Psoas muscle (tissue), 8 donors: ENCODE results near the gene LAMP5. TPM values are rescaled to one million over a fixed set of nuclear protein-coding genes. Genes with fewer than 3 reads are reported as not detected.

Source experiments
- ATAC-seq, 4 donors: fragments of 200-7000 bp; cut with Tn5 transposase; one replicate each; pipeline ENCODE4 v1.9.1; 2020; ENCODE audit warnings: moderate library complexity in 3 of 4, mild to moderate bottlenecking in 2 of 4
- DNase-seq, 2 donors: peaks; one replicate each; pipeline ENCODE4 v3.0.0-alpha.2; 2020
- H3K27ac ChIP-seq: fragments of 200-600 bp; one replicate; pipeline ENCODE4 v1.8.0; 2022
- H3K27me3 ChIP-seq, 3 donors: fragments of 200-600 bp in 1 of 3; one replicate each; pipeline versions ENCODE4 v1.6.1 to v1.8.0; 2013 to 2022; ENCODE audit warnings: low read length in 2 of 3, mild to moderate bottlenecking in 2 of 3, moderate library complexity in 1 of 3; ENCODE audit not compliant: insufficient read depth in 3 of 3
- H3K36me3 ChIP-seq, 2 donors: fragments of 200-600 bp in 1 of 2; one replicate each; pipeline versions ENCODE4 v1.6.1 to v1.8.0; 2013 to 2022; ENCODE audit warnings: low read depth in 1 of 2, mild to moderate bottlenecking in 1 of 2, moderate library complexity in 1 of 2; ENCODE audit not compliant: insufficient read depth in 1 of 2
- H3K4me1 ChIP-seq: fragments of 200-600 bp; one replicate; pipeline ENCODE4 v1.8.0; 2022
- H3K4me3 ChIP-seq: fragments of 200-600 bp; one replicate; pipeline ENCODE4 v1.8.0; 2022; ENCODE audit warnings: mild to moderate bottlenecking
- H3K9me3 ChIP-seq: fragments of 200-600 bp; one replicate; pipeline ENCODE4 v1.8.0; 2022
- WGBS, 3 donors: extraction: QIAGEN DNeasy Blood & Tissue Kit; methylation state at CpG; one replicate each; pipeline versions ENCODE4 v1.1.6 to v1.1.7; 2013; 5-methylcytosine and 5-hydroxymethylcytosine counted together
- intact Hi-C, 2 donors: fragments of 100-400 bp; cut with DNase I; formaldehyde crosslinking; loops; one replicate each; pipeline versions ENCODE4 v1.11.0 to v1.14.2; 2022
- polyA plus RNA-seq, 3 donors: library from polyadenylated mRNA; stranded (reverse); fragments of 200-250 nt; gene quantifications; one replicate each; pipeline ENCODE4 v1.2.3, GENCODE V29; 2013
- total RNA-seq, 4 donors: library from RNA; stranded (reverse); fragmentation: NEBNext Ultra II Directional in 2 of 4; extraction: Animal tissue kit (Norgen Biotek cat#: 25700) in 2 of 4; gene quantifications; one replicate each; pipeline versions ENCODE4 v1.2.1 to v1.2.4, GENCODE V29; 2021 to 2023
- TF ChIP-seq, protein P1 (sequence below): fragments of 200-600 bp; IDR thresholded peaks from one replicate; pipeline ENCODE4 v1.8.0; 2022; ENCODE audit warnings: antibody characterized with exemption
- donor health status: healthy with polysubstance abuse.
- donor health status: DM: no; HTN: no; CAD: no; lungs with moderate emphysema.
- donor health status: Bipolar disorder and iron deficiency.
- donor health status: healthy.
- donor health status: DM: yes; HTN: yes; CAD: no.
- donor health status: DM: no; HTN: no; CAD: no.
- donor health status: DM: no; HTN: no; CAD: no.
- donor health status: DM: yes; HTN: yes; CAD: no.

LAMP5 gene
- total and polyA plus RNA-seq, 7 donors: 0.01 TPM; not detected in 6

DNA sequence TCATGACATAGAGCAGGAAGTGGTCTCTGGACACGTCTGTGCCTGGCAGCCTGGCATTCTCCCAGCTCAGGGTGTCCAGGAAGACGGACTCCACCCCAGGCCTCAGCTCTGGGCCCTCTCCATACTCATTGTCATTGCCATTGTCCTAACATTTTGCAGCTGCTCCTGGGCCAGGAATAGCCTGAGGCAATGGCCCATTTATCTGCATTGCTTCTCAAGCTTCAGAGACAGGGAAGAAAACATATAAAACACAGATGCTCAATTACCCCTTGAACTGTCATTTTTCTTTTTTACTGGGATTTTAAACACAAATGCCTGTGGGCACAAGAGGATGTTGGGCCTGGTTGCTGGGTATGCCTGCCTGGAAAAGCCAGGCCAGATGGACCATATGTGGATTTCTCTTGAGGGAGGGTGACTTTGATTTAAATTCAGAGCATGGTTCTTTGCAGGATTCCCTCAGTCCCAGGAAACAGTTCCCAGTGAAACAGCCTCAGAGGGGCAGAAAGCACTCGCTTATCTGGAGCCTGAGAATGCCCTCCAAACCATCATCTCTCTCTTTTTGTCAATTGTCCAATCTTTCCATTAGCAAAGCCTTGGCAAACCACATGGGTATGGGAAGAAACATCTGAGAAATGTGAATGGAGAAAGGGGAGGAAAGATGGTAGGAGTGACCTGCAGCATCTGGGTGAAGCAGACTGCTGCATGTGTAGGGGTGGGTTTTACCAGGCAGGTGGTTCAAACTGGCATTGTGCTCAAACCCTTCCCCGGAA lies 17.9 kb downstream of the LAMP5 start:
- WGBS, 3 donors: 55 to 60% (median 57%) methylated on average over 4 of the region's 4 CpGs
- intact Hi-C loops: no loop called here
- TF ChIP-seq, protein P1, sequence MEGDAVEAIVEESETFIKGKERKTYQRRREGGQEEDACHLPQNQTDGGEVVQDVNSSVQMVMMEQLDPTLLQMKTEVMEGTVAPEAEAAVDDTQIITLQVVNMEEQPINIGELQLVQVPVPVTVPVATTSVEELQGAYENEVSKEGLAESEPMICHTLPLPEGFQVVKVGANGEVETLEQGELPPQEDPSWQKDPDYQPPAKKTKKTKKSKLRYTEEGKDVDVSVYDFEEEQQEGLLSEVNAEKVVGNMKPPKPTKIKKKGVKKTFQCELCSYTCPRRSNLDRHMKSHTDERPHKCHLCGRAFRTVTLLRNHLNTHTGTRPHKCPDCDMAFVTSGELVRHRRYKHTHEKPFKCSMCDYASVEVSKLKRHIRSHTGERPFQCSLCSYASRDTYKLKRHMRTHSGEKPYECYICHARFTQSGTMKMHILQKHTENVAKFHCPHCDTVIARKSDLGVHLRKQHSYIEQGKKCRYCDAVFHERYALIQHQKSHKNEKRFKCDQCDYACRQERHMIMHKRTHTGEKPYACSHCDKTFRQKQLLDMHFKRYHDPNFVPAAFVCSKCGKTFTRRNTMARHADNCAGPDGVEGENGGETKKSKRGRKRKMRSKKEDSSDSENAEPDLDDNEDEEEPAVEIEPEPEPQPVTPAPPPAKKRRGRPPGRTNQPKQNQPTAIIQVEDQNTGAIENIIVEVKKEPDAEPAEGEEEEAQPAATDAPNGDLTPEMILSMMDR: no peak
- ATAC-seq (no peak), DNase-seq (no peak)
- no peaks in the 10 kb centered on the region for H3K27me3 ChIP-seq
- H3K4me3 ChIP-seq: no peak overlapping the region
- no peaks in the 10 kb centered on the region for H3K9me3 ChIP-seq
- H3K27ac ChIP-seq: no peak overlapping the region
- H3K4me1 ChIP-seq: no peaks in the 10 kb centered on the region
- no peaks in the 10 kb centered on the region for H3K36me3 ChIP-seq

DNA sequence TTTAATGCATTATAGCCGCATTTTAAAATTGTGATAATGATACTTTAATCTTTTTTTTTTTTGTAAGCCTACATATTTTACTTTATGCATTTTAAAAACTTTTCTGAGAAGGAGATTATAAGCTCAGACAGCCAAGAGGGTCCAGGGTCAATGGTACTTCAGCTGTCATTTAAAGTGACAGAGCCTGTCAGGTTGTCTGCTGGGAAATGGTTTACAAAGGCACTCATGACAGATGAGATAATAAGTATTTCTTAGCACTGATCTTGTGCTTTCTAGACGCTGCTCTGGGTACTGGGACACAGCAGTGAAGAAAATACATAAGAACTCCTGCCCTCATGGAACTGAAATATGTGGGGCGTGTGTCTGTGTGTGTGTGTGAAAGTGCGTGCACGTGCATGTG lies 19.6 kb downstream of the LAMP5 start:
- H3K36me3 ChIP-seq: no peaks in the 10 kb centered on the region
- no peaks in the 10 kb centered on the region for H3K9me3 ChIP-seq
- intact Hi-C loops: no loop called here
- H3K27me3 ChIP-seq: peaks cover 0 to under 1% (median 0%) of the 10 kb centered on the region in 3 donors
- H3K27ac ChIP-seq: no peak overlapping the region
- no peak overlapping the region for H3K4me3 ChIP-seq
- no peaks in the 10 kb centered on the region for H3K4me1 ChIP-seq
- ATAC-seq (no peak), DNase-seq (no peak)
- 79 to 81% (median 80%) methylated on average over 5 of the region's 5 CpGs for WGBS, 3 donors
- TF ChIP-seq, protein P1: no peak

DNA sequence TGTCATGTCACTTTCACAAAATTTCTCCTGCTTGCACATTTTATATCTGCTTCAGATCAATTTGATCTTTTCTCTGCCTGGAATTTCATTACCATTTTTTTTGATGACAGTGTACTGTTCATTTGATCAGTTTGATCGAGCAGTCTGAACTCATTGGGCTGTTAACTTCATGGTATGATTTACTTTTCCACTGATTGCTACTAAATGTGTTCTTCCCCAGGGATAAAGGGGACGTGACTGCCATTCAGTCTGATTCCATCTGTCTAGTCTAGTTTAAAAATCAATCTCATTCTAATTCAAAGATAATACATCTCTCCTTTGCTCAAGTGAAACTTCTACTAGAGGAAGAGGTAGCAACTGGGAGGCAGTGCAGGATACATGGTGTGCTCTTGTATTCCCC lies 21.1 kb downstream of the LAMP5 start:
- Histone ChIP-seq H3K9me3 (no peaks in the 10 kb centered on the region), H3K27me3 (peaks cover 0 to 3% (median 0%) of the 10 kb centered on the region in 3 donors), H3K36me3 (no peaks in the 10 kb centered on the region), H3K27ac (no peak overlapping the region), H3K4me3 (no peak overlapping the region), H3K4me1 (no peaks in the 10 kb centered on the region)
- intact Hi-C loops: no loop called here
- TF ChIP-seq, protein P1: no peak
- 57 to 74% (median 69%) methylated on average over 2 of the region's 2 CpGs for WGBS, 3 donors
- ATAC-seq (no peak), DNase-seq (no peak)

DNA sequence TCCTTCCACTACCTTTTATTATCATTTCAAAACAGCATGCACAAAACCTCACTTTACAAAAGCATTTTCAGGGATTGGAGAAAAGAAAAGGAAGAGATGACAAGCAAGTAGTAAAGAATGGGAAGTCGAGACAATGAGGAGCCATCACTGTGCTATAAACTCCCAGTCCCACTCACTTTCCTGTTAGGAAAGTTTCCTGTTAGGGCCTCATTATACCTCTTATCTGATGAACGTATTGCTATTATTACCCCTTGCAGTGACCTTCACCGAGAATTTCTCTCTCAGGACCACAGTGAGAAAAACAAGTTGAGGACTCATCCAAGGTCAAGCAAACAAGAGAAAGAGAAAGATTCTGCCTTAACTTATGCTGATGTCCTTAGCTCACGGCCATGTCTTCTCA lies 28.8 kb downstream of the LAMP5 start:
- intact Hi-C loops: no loop called here
- no peaks in the 10 kb centered on the region for H3K36me3 ChIP-seq
- H3K9me3 ChIP-seq: no peaks in the 10 kb centered on the region
- no peak overlapping the region for H3K4me3 ChIP-seq
- DNase-seq (no peak), ATAC-seq (no peak)
- peaks cover 0 to 3% (median 0%) of the 10 kb centered on the region in 3 donors for H3K27me3 ChIP-seq
- H3K27ac ChIP-seq: no peak overlapping the region
- H3K4me1 ChIP-seq: no peaks in the 10 kb centered on the region
- TF ChIP-seq, protein P1: no peak
- 50 to 68% (median 61%) methylated on average over 4 of the region's 4 CpGs for WGBS, 3 donors

DNA sequence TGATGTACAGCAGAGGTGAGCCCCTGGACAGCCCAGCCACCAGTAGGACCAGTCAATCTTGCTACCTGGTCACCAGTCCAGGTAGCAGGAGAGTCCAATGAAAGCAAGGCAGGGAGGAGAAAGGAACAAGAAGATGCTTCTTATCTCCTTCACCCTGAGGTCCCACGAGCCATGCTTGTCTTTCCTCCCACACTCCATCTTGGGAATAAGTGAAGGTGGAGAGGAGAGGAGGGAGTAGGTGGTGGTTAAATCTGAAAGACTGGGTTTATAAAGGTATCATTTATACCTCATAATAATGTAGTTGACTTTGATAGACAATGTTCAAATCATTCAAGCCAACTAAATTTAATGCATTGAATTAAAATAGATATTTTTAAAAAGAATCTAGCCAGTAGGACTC lies 35.9 kb downstream of the LAMP5 start:
- intact Hi-C loops: no loop called here
- WGBS, 3 donors: 78 to 100% (median 86%) methylated on average over 1 of the region's 1 CpG

More for the DNA sequence above, 35.9 kb downstream of the LAMP5 start:
- ATAC-seq: no peak
- DNase-seq: no peak
- no peak overlapping the region for H3K27ac ChIP-seq
- H3K4me3 ChIP-seq: no peak overlapping the region
- H3K27me3 ChIP-seq: peaks cover 0 to 3% (median 0%) of the 10 kb centered on the region in 3 donors
- no peaks in the 10 kb centered on the region for H3K36me3 ChIP-seq
- no peaks in the 10 kb centered on the region for H3K4me1 ChIP-seq
- H3K9me3 ChIP-seq: no peaks in the 10 kb centered on the region
- TF ChIP-seq, protein P1: no peak
